CD14-positive monocyte (primary cell): ENCODE results near the gene PKDREJ. TPM values are rescaled to one million over a fixed set of nuclear protein-coding genes. Genes with fewer than 3 reads are reported as not detected.

ENCODE experiments used
- DNase-seq, 3 donors: peaks; one replicate each; pipeline ENCODE4 v3.0.0-alpha.2; 2011 to 2022
- H2AFZ ChIP-seq: 2 replicates; pipeline ENCODE4 v1.6.0; 2012; ENCODE audit warnings: mild to moderate bottlenecking, low read depth, low read length, inconsistent platforms; ENCODE audit not compliant: insufficient read depth, poor library complexity, severe bottlenecking
- H3K27ac ChIP-seq, 2 donors: 1 replicate in 1 of 2; 2 replicates in 1 of 2; pipeline ENCODE4 v1.5.1; 2012 to 2013; ENCODE audit warnings: low read length in 2 of 2, control low read depth in 1 of 2, inconsistent platforms in 1 of 2, low read depth in 1 of 2, mild to moderate bottlenecking in 1 of 2
- H3K27me3 ChIP-seq, 2 donors: one replicate each; pipeline versions ENCODE4 v1.6.0 to v1.6.1; 2011 to 2013; ENCODE audit warnings: low read length in 2 of 2; ENCODE audit not compliant: control insufficient read depth in 2 of 2, insufficient read depth in 2 of 2
- H3K36me3 ChIP-seq, 2 donors: replicated peaks in 1 of 2; 1 replicate in 1 of 2; 2 replicates in 1 of 2; pipeline versions ENCODE4 v1.5.1 to v1.6.1; 2012 to 2013; ENCODE audit warnings: low read length in 2 of 2, control low read depth in 1 of 2, inconsistent platforms in 1 of 2, mild to moderate bottlenecking in 1 of 2; ENCODE audit not compliant: insufficient read depth in 2 of 2, control insufficient read depth in 1 of 2
- H3K4me1 ChIP-seq, 2 donors: 1 replicate in 1 of 2; 2 replicates in 1 of 2; pipeline versions ENCODE4 v1.5.1 to v1.6.1; 2012 to 2013; ENCODE audit warnings: low read length in 2 of 2, control low read depth in 1 of 2, inconsistent platforms in 1 of 2, mild to moderate bottlenecking in 1 of 2, moderate library complexity in 1 of 2; ENCODE audit not compliant: insufficient read depth in 2 of 2, control insufficient read depth in 1 of 2
- H3K4me2 ChIP-seq: replicated peaks from 2 replicates; pipeline ENCODE3; 2012; ENCODE audit warnings: low read length, moderate library complexity, mild to moderate bottlenecking; ENCODE audit not compliant: poor library complexity, severe bottlenecking; ENCODE audit errors: extremely low read depth
- H3K4me3 ChIP-seq, 3 experiments: fragments of 200-600 bp in 1 of 3; sonication (generic) in 1 of 3; replicated peaks in 1 of 3; 1 replicate in 2 of 3; 2 replicates in 1 of 3; pipeline ENCODE4 v1.5.1; 2011 to 2013; ENCODE audit warnings: low read length in 3 of 3, mild to moderate bottlenecking in 3 of 3, control low read depth in 2 of 3, low read depth in 2 of 3, inconsistent platforms in 1 of 3, moderate library complexity in 1 of 3
- H3K79me2 ChIP-seq: 2 replicates; pipeline ENCODE4 v1.6.0; 2012; ENCODE audit warnings: mild to moderate bottlenecking, control low read depth, inconsistent platforms, low read length, moderate library complexity; ENCODE audit not compliant: insufficient read depth
- H3K9ac ChIP-seq: 2 replicates; pipeline ENCODE4 v1.6.0; 2017; ENCODE audit warnings: low read length, mild to moderate bottlenecking; ENCODE audit not compliant: insufficient read depth, poor library complexity, severe bottlenecking
- H3K9me3 ChIP-seq, 2 donors: replicated peaks in 1 of 2; 1 replicate in 1 of 2; 2 replicates in 1 of 2; pipeline versions ENCODE4 v1.5.1 to v1.6.1; 2012 to 2013; ENCODE audit warnings: low read length in 2 of 2, control low read depth in 1 of 2; ENCODE audit not compliant: control insufficient read depth in 1 of 2, insufficient read depth in 1 of 2
- H4K20me1 ChIP-seq: 2 replicates; pipeline ENCODE4 v1.6.0; 2012; ENCODE audit warnings: mild to moderate bottlenecking, low read length, control low read depth, moderate library complexity; ENCODE audit not compliant: insufficient read depth
- H3K27ac Mint-ChIP-seq, 7 donors: one replicate each; pipeline ENCODE4 v1.8.0; 2020; ENCODE audit warnings: mild to moderate bottlenecking in 7 of 7, mixed read lengths in 7 of 7, moderate library complexity in 6 of 7, inconsistent platforms in 2 of 7
- H3K27me3 Mint-ChIP-seq, 3 donors: one replicate each; pipeline ENCODE4 v1.8.0; 2021 to 2022; ENCODE audit warnings: low read depth in 3 of 3, mild to moderate bottlenecking in 3 of 3, mixed read lengths in 3 of 3, moderate library complexity in 3 of 3, inconsistent platforms in 1 of 3
- H3K36me3 Mint-ChIP-seq, 2 donors: one replicate each; pipeline ENCODE4 v1.8.0; 2020; ENCODE audit warnings: mixed read lengths in 2 of 2, inconsistent platforms in 1 of 2, mild to moderate bottlenecking in 1 of 2
- H3K4me1 Mint-ChIP-seq: one replicate; pipeline ENCODE4 v1.8.0; 2020; ENCODE audit warnings: mild to moderate bottlenecking, mixed read lengths
- H3K4me3 Mint-ChIP-seq, 2 donors: one replicate each; pipeline ENCODE4 v1.8.0; 2020; ENCODE audit warnings: mild to moderate bottlenecking in 2 of 2, mixed read lengths in 2 of 2, moderate library complexity in 1 of 2
- H3K9me3 Mint-ChIP-seq, 7 donors: one replicate each; pipeline ENCODE4 v1.8.0; 2020 to 2022; ENCODE audit warnings: mixed read lengths in 7 of 7, mild to moderate bottlenecking in 6 of 7, moderate library complexity in 6 of 7, inconsistent platforms in 2 of 7
- CTCF ChIP-seq: fragments of 200-600 bp; IDR thresholded peaks from one replicate; pipeline ENCODE4 v1.8.0; 2022; ENCODE audit warnings: antibody characterized with exemption, mild to moderate bottlenecking
- WGBS: methylation state at CpG from one replicate; pipeline ENCODE4 v1.1.5; 2013; ENCODE audit warnings: missing lambda C conversion rate; ENCODE audit not compliant: insufficient coverage; 5-methylcytosine and 5-hydroxymethylcytosine counted together
- intact Hi-C, 2 donors: fragments of 100-400 bp; cut with micrococcal nuclease; formaldehyde crosslinking; loops; one replicate each; pipeline versions ENCODE4 v1.15.0 to v1.15.1; 2023
- polyA plus RNA-seq, 3 donors: library from polyadenylated mRNA; depleted of rRNA in 1 of 3; unstranded in 2 of 3; stranded (reverse) in 1 of 3; fragments of 300-500 nt in 2 of 3; fragments of >200 nt in 1 of 3; fragmentation: Illumina TruSeq in 2 of 3; gene quantifications; 1 replicate in 2 of 3; 2 replicates in 1 of 3; pipeline ENCODE4 v1.2.3, GENCODE V29; 2012 to 2021

Gene PKDREJ
- polyA plus RNA-seq, 3 donors: not detected

- Histone ChIP-seq H2AFZ (no peak overlapping the region), H3K4me3 (no peak overlapping the region), H3K27me3 (no peaks in the 10 kb centered on the region), H3K9me3 (no peaks in the 10 kb centered on the region), H3K4me1 (no peaks in the 10 kb centered on the region), H3K36me3 (peaks cover 78 to 98% of the 10 kb centered on the region in 2 donors), H3K4me2 (no peak overlapping the region), H3K79me2 (no peaks in the 10 kb centered on the region), H3K27ac (no peak overlapping the region), H3K9ac (no peak overlapping the region), H4K20me1 (no peaks in the 10 kb centered on the region)
- TF ChIP-seq CTCF: no peak
- peaks cover 0 to 2% (median 0%) of the 10 kb centered on the region in 7 donors for H3K9me3 Mint-ChIP-seq
- no peak for DNase-seq
- 88% methylated on average over 19 of the region's 19 CpGs for WGBS
- no peaks in the 10 kb centered on the region for H3K4me1 Mint-ChIP-seq
- H3K36me3 Mint-ChIP-seq: peaks cover 80 to 95% of the 10 kb centered on the region in 2 donors
- intact Hi-C loops: no loop called here
- peak overlapping the region in 2 of 7 donors; percentile 58 to 79 for H3K27ac Mint-ChIP-seq
- H3K27me3 Mint-ChIP-seq: no peaks in the 10 kb centered on the region
- H3K4me3 Mint-ChIP-seq: no peak overlapping the region
Measured at GRCh38 chr22:46280999-46281623, 18.0 kb upstream of the PKDREJ start.

GRCh38 chr22:46280063-46280817, 17.1 kb upstream of the PKDREJ start:
- DNase-seq: no peak
- Histone ChIP-seq H4K20me1 (no peaks in the 10 kb centered on the region), H3K9ac (no peak overlapping the region), H3K36me3 (peaks cover 82 to 98% of the 10 kb centered on the region in 2 donors), H3K4me3 (no peak overlapping the region), H2AFZ (no peak overlapping the region), H3K4me2 (no peak overlapping the region), H3K27ac (no peak overlapping the region), H3K9me3 (no peaks in the 10 kb centered on the region), H3K79me2 (no peaks in the 10 kb centered on the region), H3K4me1 (no peaks in the 10 kb centered on the region), H3K27me3 (no peaks in the 10 kb centered on the region)
- peak overlapping the region in 2 of 7 donors; percentile 15 to 25 for H3K27ac Mint-ChIP-seq
- no peak overlapping the region for H3K4me3 Mint-ChIP-seq
- no peak for TF ChIP-seq CTCF
- H3K4me1 Mint-ChIP-seq: no peaks in the 10 kb centered on the region
- peaks cover 81 to 95% of the 10 kb centered on the region in 2 donors for H3K36me3 Mint-ChIP-seq
- no peaks in the 10 kb centered on the region for H3K27me3 Mint-ChIP-seq
- H3K9me3 Mint-ChIP-seq: peaks cover 0 to 6% (median 0%) of the 10 kb centered on the region in 7 donors
- WGBS: 94% methylated on average over 5 of the region's 12 CpGs
- intact Hi-C loops: no loop called here
